IMR-90 (cell line): ENCODE measurements around the gene TAAR9. TPM values are rescaled to one million over a fixed set of nuclear protein-coding genes. Genes with fewer than 3 reads are reported as not detected.

ENCODE experiments used
- ATAC-seq: fragments of 200-7000 bp; cut with Tn5 transposase; 2 replicates; pipeline ENCODE4 v1.9.1; 2020; ENCODE audit warnings: low read depth, mild to moderate bottlenecking, moderate library complexity
- BruUV-seq: library from RNA; stranded (reverse); fragments of 400-500 nt; replicated peaks from 2 replicates; lab custom pipeline; 2021; lab: Mats Ljungman, UMichigan
- CTCF ChIA-PET: fragments of 300-600 bp; formaldehyde crosslinking; extraction: SDS; loops from one replicate; lab custom pipeline; 2021; ENCODE audit warnings: antibody characterized with exemption; lab: Yijun Ruan, JAX
- POLR2A ChIA-PET: fragments of 300-600 bp; sonication (Branson Sonifier 250); formaldehyde crosslinking; loops from one replicate; lab custom pipeline; 2022; ENCODE audit warnings: antibody characterized with exemption; ENCODE audit not compliant: unreplicated experiment; lab: Charles Lee
- DNase-seq: peaks from one replicate; pipeline ENCODE4 v3.0.0; 2013
- H2AFZ ChIP-seq: replicated peaks from 2 replicates; pipeline ENCODE3; 2013; ENCODE audit warnings: low read length, mild to moderate bottlenecking; ENCODE audit not compliant: poor library complexity
- H2AK5ac ChIP-seq: 2 replicates; pipeline ENCODE4 v1.6.1; 2013; ENCODE audit warnings: low read depth, low read length, inconsistent platforms
- H2AK9ac ChIP-seq: replicated peaks from 2 replicates; pipeline ENCODE3; 2013; ENCODE audit warnings: mild to moderate bottlenecking, low read depth, low read length, moderate library complexity; ENCODE audit not compliant: poor library complexity
- H2BK120ac ChIP-seq: 2 replicates; pipeline ENCODE4 v1.6.1; 2013; ENCODE audit warnings: low read depth, low read length, inconsistent platforms
- H2BK15ac ChIP-seq: 3 replicates; pipeline ENCODE4 v1.6.1; 2013; ENCODE audit warnings: low read depth, low read length, inconsistent platforms
- H2BK20ac ChIP-seq: 2 replicates; pipeline ENCODE4 v1.6.1; 2013; ENCODE audit warnings: low read depth, mild to moderate bottlenecking, inconsistent platforms, low read length, moderate library complexity
- H2BK5ac ChIP-seq: 2 replicates; pipeline ENCODE4 v1.6.1; 2013; ENCODE audit warnings: mild to moderate bottlenecking, low read depth, low read length, inconsistent platforms; ENCODE audit not compliant: poor library complexity, severe bottlenecking
- H3K14ac ChIP-seq: replicated peaks from 2 replicates; pipeline ENCODE4 v1.6.1; 2013; ENCODE audit warnings: low read depth, low read length, inconsistent platforms
- H3K18ac ChIP-seq: 2 replicates; pipeline ENCODE4 v1.6.1; 2013; ENCODE audit warnings: low read depth, low read length, control low read depth
- H3K23ac ChIP-seq: 2 replicates; pipeline ENCODE4 v1.6.1; 2013; ENCODE audit warnings: low read depth, low read length, inconsistent platforms
- H3K27ac ChIP-seq: 2 replicates; pipeline ENCODE4 v1.5.1; 2013; ENCODE audit warnings: mild to moderate bottlenecking, control low read depth, low read length; ENCODE audit not compliant: insufficient read depth
- H3K27me3 ChIP-seq: 2 replicates; pipeline ENCODE4 v1.6.1; 2013; ENCODE audit warnings: low read length; ENCODE audit not compliant: control insufficient read depth, insufficient read depth
- H3K36me3 ChIP-seq: 2 replicates; pipeline ENCODE4 v1.6.1; 2013; ENCODE audit warnings: low read length, mixed read lengths; ENCODE audit not compliant: control insufficient read depth, insufficient read depth
- H3K4ac ChIP-seq: 2 replicates; pipeline ENCODE4 v1.6.1; 2013; ENCODE audit warnings: low read depth, low read length, inconsistent platforms
- H3K4me1 ChIP-seq: 2 replicates; pipeline ENCODE4 v1.6.1; 2013; ENCODE audit warnings: low read length, mixed read lengths; ENCODE audit not compliant: control insufficient read depth, insufficient read depth
- H3K4me2 ChIP-seq: 2 replicates; pipeline ENCODE4 v1.6.1; 2013; ENCODE audit warnings: low read depth, mild to moderate bottlenecking, control low read depth, low read length, moderate library complexity
- H3K4me3 ChIP-seq: 2 replicates; pipeline ENCODE4 v1.5.1; 2013; ENCODE audit warnings: low read depth, mild to moderate bottlenecking, control low read depth, low read length, moderate library complexity; ENCODE audit not compliant: insufficient read depth
- H3K56ac ChIP-seq: 2 replicates; pipeline ENCODE4 v1.6.1; 2013; ENCODE audit warnings: low read length, inconsistent platforms; ENCODE audit not compliant: insufficient read depth; ENCODE audit errors: extremely low read depth
- H3K79me1 ChIP-seq, 2 experiments: 2 replicates each; pipeline ENCODE4 v1.6.1; 2013; ENCODE audit warnings: low read length in 2 of 2, inconsistent platforms in 1 of 2, low read depth in 1 of 2
- H3K9ac ChIP-seq: 2 replicates; pipeline ENCODE4 v1.6.1; 2013; ENCODE audit warnings: low read depth, low read length, control low read depth
- H3K9me1 ChIP-seq: 2 replicates; pipeline ENCODE4 v1.6.1; 2013; ENCODE audit warnings: low read length, inconsistent platforms; ENCODE audit not compliant: insufficient read depth
- H3K9me3 ChIP-seq: 2 replicates; pipeline ENCODE4 v1.6.1; 2013; ENCODE audit warnings: low read length; ENCODE audit not compliant: control insufficient read depth, insufficient read depth
- H4K20me1 ChIP-seq: 2 replicates; pipeline ENCODE4 v1.6.1; 2013; ENCODE audit warnings: low read length, inconsistent platforms; ENCODE audit not compliant: insufficient read depth
- H4K5ac ChIP-seq: 2 replicates; pipeline ENCODE4 v1.6.1; 2013; ENCODE audit warnings: mild to moderate bottlenecking, low read depth, low read length, control low read depth
- H4K8ac ChIP-seq, 2 experiments: 2 replicates each; pipeline ENCODE4 v1.6.1; 2013; ENCODE audit warnings: low read depth in 2 of 2, low read length in 2 of 2, control low read depth in 1 of 2, inconsistent platforms in 1 of 2
- H4K91ac ChIP-seq: 2 replicates; pipeline ENCODE4 v1.6.1; 2013; ENCODE audit warnings: low read depth, low read length, inconsistent platforms; ENCODE audit not compliant: insufficient read depth
- BHLHE40 ChIP-seq: fragments of 150-350 bp; IDR thresholded peaks from 2 replicates; pipeline ENCODE4 v1.6.1; 2016; ENCODE audit warnings: mild to moderate bottlenecking, low read depth, low read length
- CTCF ChIP-seq: conservative IDR thresholded peaks from 2 replicates; pipeline ENCODE4 v1.5.1; 2012; ENCODE audit warnings: mild to moderate bottlenecking, low read depth, low read length, improper control_type of control experiment
- ELK1 ChIP-seq: fragments of 150-350 bp; IDR thresholded peaks from 2 replicates; pipeline ENCODE4 v1.6.1; 2016; ENCODE audit warnings: low read depth, mild to moderate bottlenecking, low read length, moderate library complexity, borderline replicate concordance
- FOS ChIP-seq: fragments of 150-350 bp; IDR thresholded peaks from 2 replicates; pipeline ENCODE4 v1.6.1; 2016; ENCODE audit warnings: low read depth, low read length
- MAFK ChIP-seq: IDR thresholded peaks from 2 replicates; pipeline ENCODE4 v1.6.1; 2012; ENCODE audit warnings: low read depth, low read length, improper control_type of control experiment
- RCOR1 ChIP-seq: IDR thresholded peaks from 2 replicates; pipeline ENCODE4 v1.6.1; 2012; ENCODE audit warnings: mild to moderate bottlenecking, low read length, improper control_type of control experiment; ENCODE audit not compliant: insufficient replicate concordance
- RFX5 ChIP-seq: IDR thresholded peaks from 2 replicates; pipeline ENCODE4 v1.8.0; 2012; ENCODE audit warnings: low read depth, mild to moderate bottlenecking, low read length, moderate library complexity
- WGBS, 2 experiments: methylation state at CpG; one replicate each; pipeline versions ENCODE4 v1.1.5 to v1.1.7; 2013; ENCODE audit warnings: missing lambda C conversion rate in 2 of 2; ENCODE audit not compliant: insufficient read length in 1 of 2; ENCODE audit errors: extremely low coverage in 2 of 2; 5-methylcytosine and 5-hydroxymethylcytosine counted together
- dilution Hi-C: fragments of 300-500 bp; cut with HindIII; formaldehyde crosslinking; loops from one replicate; pipeline ENCODE4 v1.14.3; 2018; ENCODE audit warnings: low sequenced_read_pairs; ENCODE audit not compliant: unreplicated experiment
- in situ Hi-C: fragments of 300-500 bp; cut with MboI; formaldehyde crosslinking; loops from 3 replicates; pipeline ENCODE4 v1.14.3; 2019; ENCODE audit warnings: low sequenced_read_pairs, inconsistent platforms, mixed read lengths
- intact Hi-C: fragments of 100-400 bp; cut with micrococcal nuclease; formaldehyde crosslinking; loops from 2 replicates; pipeline ENCODE4 v1.10.0; 2022
- polyA plus RNA-seq, 3 experiments: library from polyadenylated mRNA; depleted of rRNA; stranded (reverse); fragments of >200 nt; gene quantifications; 2 replicates each; pipeline ENCODE4 v1.2.3, GENCODE V29; 2012; ENCODE audit warnings: low replicate concordance in 1 of 3
- total RNA-seq: library from RNA; depleted of rRNA; stranded (reverse); fragments of >200 nt; gene quantifications from 2 replicates; pipeline ENCODE4 v1.2.3, GENCODE V29; 2012

TAAR9 gene
- total and polyA plus RNA-seq, 2 of the 4 experiments (the other 2 are of a cell fraction) = not detected

- Histone ChIP-seq H2BK20ac (no peak overlapping the region), H3K4me3 (no peak overlapping the region), H3K36me3 (no peaks in the 10 kb centered on the region), H4K8ac (no peak overlapping the region), H3K18ac (no peak overlapping the region), H2BK5ac (no peak overlapping the region), H3K9me1 (no peaks in the 10 kb centered on the region), H4K20me1 (peaks cover 18% of the 10 kb centered on the region; the same call in 1 of the 2 replicates), H4K5ac (no peak overlapping the region), H2AFZ (no peak overlapping the region), H3K14ac (no peak overlapping the region), H3K27ac (no peak overlapping the region), H3K9me3 (no peaks in the 10 kb centered on the region), H3K79me1 (peaks cover 8 to 26% of the 10 kb centered on the region in 2 experiments; a peak in 2 of 4 replicates), H3K23ac (no peak overlapping the region), H3K4me2 (no peak overlapping the region), H2BK15ac (no peak overlapping the region), H2AK5ac (no peak overlapping the region), H3K27me3 (peaks cover 14% of the 10 kb centered on the region), H3K9ac (no peak overlapping the region), H4K91ac (no peak overlapping the region), H2BK120ac (no peak overlapping the region), H2AK9ac (no peak overlapping the region), H3K4ac (no peak overlapping the region), H3K56ac (no peak overlapping the region), H3K4me1 (peaks cover 4% of the 10 kb centered on the region)
- ChIA-PET CTCF (interaction anchor here (0.9 kb wide), 1 partner anchor 234 kb away, joined by 3 read pairs; no protein-coding TSS in a partner anchor), POLR2A (no interaction called here)
- DNase-seq = no peak
- no TSS peak for BruUV-seq
- TF ChIP-seq RCOR1 (no peak), FOS (no peak), BHLHE40 (no peak), MAFK (no peak), CTCF (no peak), RFX5 (no peak), ELK1 (no peak)
- intact Hi-C loops = no loop called here
- WGBS, 2 experiments = no CpG with 5 or more reads among the region's 3 CpGs
- no peak for ATAC-seq
- in situ Hi-C loops = no loop called here
- dilution Hi-C loops = no loop called here
Measured at GRCh38 chr6:132513831-132514545, 24.1 kb upstream of the TAAR9 start.
